Measurements from ENCODE around the gene CRACR2B. TPM values are rescaled to one million over a fixed set of nuclear protein-coding genes. Genes with fewer than 3 reads are reported as not detected.

CRACR2B gene
- total and polyA plus RNA-seq, 10 of the 15 experiments (the other 5 are each of a cell fraction or from before 2014, with no cell fraction given): 0.10 to 33.7 (median 12.7) TPM

- no peaks in the 10 kb centered on the region for H3K9me3 ChIP-seq (replicated peaks; ENCODE audit: control insufficient read depth, insufficient read depth, low read length)
- intact Hi-C loops (cut with micrococcal nuclease; ENCODE audit: unreplicated experiment): no loop called here
- no peak overlapping the region for H3K27ac ChIP-seq (ENCODE audit: control insufficient read depth, insufficient read depth)
- DNase-seq (ENCODE audit: low read depth, low spot score): no peak
- no peak for FAIRE-seq
- no peak for ATAC-seq
- ChIA-PET POLR2A (interaction anchor here (0.6 to 1.4 kb wide), 3 partner anchors 9 to 47 kb away, joined by 3 to 4 read pairs (median 3); no protein-coding TSS in a partner anchor), SMC1A (ENCODE audit: uncharacterized antibody, unreplicated experiment) (no interaction called here), CTCF (no interaction called here), RAD21 (ENCODE audit: unreplicated experiment) (interaction anchor here (0.6 kb wide), 1 partner anchor 20 kb away, joined by 3 read pairs; no protein-coding TSS in a partner anchor)
- no peak overlapping the region for H2AFZ ChIP-seq (ENCODE audit: control insufficient read depth, low read depth, low read length)
- peaks cover 2% of the 10 kb centered on the region for H3K79me2 ChIP-seq (ENCODE audit: control insufficient read depth, insufficient read depth, low read length)
- H3K27me3 ChIP-seq (replicated peaks in 1 of 2; ENCODE audit: control insufficient read depth in 2 of 2, insufficient read depth in 2 of 2, low read length in 1 of 2): no peaks in the 10 kb centered on the region; a peak in 1 of 4 replicates
- peaks cover 30% of the 10 kb centered on the region for H3K4me1 ChIP-seq (ENCODE audit: control insufficient read depth, insufficient read depth, low read length)
- 81% methylated on average over 12 of the region's 12 CpGs for WGBS (ENCODE audit: insufficient coverage, insufficient replicate concordance, low lambda C conversion rate, missing lambda C conversion rate)
- H3K4me3 ChIP-seq: no peak overlapping the region
- in situ Hi-C loops (cut with MboI): no loop called here
- BruUV-seq (replicated peaks): no TSS peak
- no peak overlapping the region for H3K4me2 ChIP-seq (ENCODE audit: control insufficient read depth, insufficient read depth)
- no peaks in the 10 kb centered on the region; a peak in 2 of 4 replicates for H3K36me3 ChIP-seq (ENCODE audit: control insufficient read depth in 2 of 2, insufficient read depth in 2 of 2, low read length in 1 of 2)
- no peak overlapping the region for H3K9ac ChIP-seq (ENCODE audit: control insufficient read depth, insufficient read depth, low read length)
- no peaks in the 10 kb centered on the region; the same call in 1 of the 2 replicates for H4K20me1 ChIP-seq (ENCODE audit: control insufficient read depth, insufficient read depth)
- TF ChIP-seq RBBP5 (conservative IDR thresholded peaks at IDR 0.05) (no peak), POLR2AphosphoS5 (IDR thresholded peaks at IDR 0.05; ENCODE audit: low read length) (peak; percentile 44; the same call in 1 of the 2 replicates)
Observed at GRCh38 chr11:825366-826226, 2.1 kb upstream of the CRACR2B start.

DNA sequence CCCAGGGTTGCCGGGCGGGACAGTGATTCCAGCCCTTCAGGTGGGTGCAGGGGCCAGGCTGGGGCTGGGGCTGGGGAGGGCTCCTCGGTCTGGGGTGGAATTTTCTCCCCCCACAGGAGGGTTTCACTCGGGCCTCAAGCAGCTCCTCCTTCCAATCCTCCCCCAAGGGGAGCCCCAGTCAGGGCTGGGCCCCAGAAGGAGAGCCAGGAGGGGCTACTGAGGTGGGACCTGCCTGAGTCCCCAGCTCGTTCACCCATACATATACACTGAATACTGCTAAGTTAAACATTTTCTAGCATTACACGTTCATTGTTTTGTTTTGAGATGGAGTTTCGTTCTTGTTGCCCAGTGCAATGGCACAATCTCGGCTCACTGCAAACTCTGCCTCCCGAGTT, 1.5 kb upstream of the CRACR2B start:
- ChIA-PET CTCF (no interaction called here), RAD21 (ENCODE audit: unreplicated experiment) (no interaction called here), SMC1A (ENCODE audit: uncharacterized antibody, unreplicated experiment) (interaction anchor here (0.6 kb wide), 1 partner anchor 15 kb away, joined by 3 read pairs; no protein-coding TSS in a partner anchor), POLR2A (interaction anchor here (0.7 kb wide), 1 partner anchor 17 kb away, joined by 3 read pairs; no protein-coding TSS in a partner anchor)
- Histone ChIP-seq H3K4me2 (ENCODE audit: control insufficient read depth, insufficient read depth) (peak overlapping the region; percentile 100), H3K79me2 (ENCODE audit: control insufficient read depth, insufficient read depth, low read length) (no peaks in the 10 kb centered on the region), H3K4me3 (peak overlapping the region; percentile 93), H3K9ac (ENCODE audit: control insufficient read depth, insufficient read depth, low read length) (no peak overlapping the region), H3K4me1 (ENCODE audit: control insufficient read depth, insufficient read depth, low read length) (peaks cover 33% of the 10 kb centered on the region), H3K36me3 (ENCODE audit: control insufficient read depth in 2 of 2, insufficient read depth in 2 of 2, low read length in 1 of 2) (no peaks in the 10 kb centered on the region; a peak in 2 of 4 replicates), H3K27ac (ENCODE audit: control insufficient read depth, insufficient read depth) (no peak overlapping the region), H4K20me1 (ENCODE audit: control insufficient read depth, insufficient read depth) (no peaks in the 10 kb centered on the region), H3K27me3 (replicated peaks in 1 of 2; ENCODE audit: control insufficient read depth in 2 of 2, insufficient read depth in 2 of 2, low read length in 1 of 2) (no peaks in the 10 kb centered on the region; a peak in 3 of 4 replicates), H3K9me3 (replicated peaks; ENCODE audit: control insufficient read depth, insufficient read depth, low read length) (no peaks in the 10 kb centered on the region), H2AFZ (ENCODE audit: control insufficient read depth, low read depth, low read length) (no peak overlapping the region)
- intact Hi-C loops (cut with micrococcal nuclease; ENCODE audit: unreplicated experiment): no loop called here
- DNase-seq (ENCODE audit: low read depth, low spot score) (no peak), ATAC-seq (peak; percentile 9), FAIRE-seq (no peak)
- in situ Hi-C loops (cut with MboI): no loop called here
- BruUV-seq (replicated peaks): no TSS peak
- 25% methylated on average over 6 of the region's 9 CpGs for WGBS (ENCODE audit: insufficient coverage, insufficient replicate concordance, low lambda C conversion rate, missing lambda C conversion rate)
- no peak for TF ChIP-seq SREBF1 (IDR thresholded peaks at IDR 0.05; ENCODE audit: low read length)
- no peak for TF ChIP-seq RCOR1 (conservative IDR thresholded peaks at IDR 0.05; ENCODE audit: low read depth, low read length)
- TF ChIP-seq, protein P1, sequence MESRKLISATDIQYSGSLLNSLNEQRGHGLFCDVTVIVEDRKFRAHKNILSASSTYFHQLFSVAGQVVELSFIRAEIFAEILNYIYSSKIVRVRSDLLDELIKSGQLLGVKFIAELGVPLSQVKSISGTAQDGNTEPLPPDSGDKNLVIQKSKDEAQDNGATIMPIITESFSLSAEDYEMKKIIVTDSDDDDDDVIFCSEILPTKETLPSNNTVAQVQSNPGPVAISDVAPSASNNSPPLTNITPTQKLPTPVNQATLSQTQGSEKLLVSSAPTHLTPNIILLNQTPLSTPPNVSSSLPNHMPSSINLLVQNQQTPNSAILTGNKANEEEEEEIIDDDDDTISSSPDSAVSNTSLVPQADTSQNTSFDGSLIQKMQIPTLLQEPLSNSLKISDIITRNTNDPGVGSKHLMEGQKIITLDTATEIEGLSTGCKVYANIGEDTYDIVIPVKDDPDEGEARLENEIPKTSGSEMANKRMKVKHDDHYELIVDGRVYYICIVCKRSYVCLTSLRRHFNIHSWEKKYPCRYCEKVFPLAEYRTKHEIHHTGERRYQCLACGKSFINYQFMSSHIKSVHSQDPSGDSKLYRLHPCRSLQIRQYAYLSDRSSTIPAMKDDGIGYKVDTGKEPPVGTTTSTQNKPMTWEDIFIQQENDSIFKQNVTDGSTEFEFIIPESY (IDR thresholded peaks at IDR 0.05): no peak
- no peak for TF ChIP-seq EP300 (IDR thresholded peaks at IDR 0.05; ENCODE audit: borderline replicate concordance in 1 of 2, control insufficient read depth in 1 of 2, low read depth in 2 of 2, low read length in 2 of 2)
- no peak for TF ChIP-seq RELA (IDR thresholded peaks at IDR 0.05; ENCODE audit: borderline replicate concordance, partially characterized antibody)
- no peak for TF ChIP-seq MYB (IDR thresholded peaks at IDR 0.05; ENCODE audit: borderline replicate concordance, low read depth, low read length)
- TF ChIP-seq ASH2L (IDR thresholded peaks at IDR 0.05; ENCODE audit: borderline replicate concordance, low read depth): no peak
- TF ChIP-seq MTA3 (IDR thresholded peaks at IDR 0.05; ENCODE audit: borderline replicate concordance, low read length): no peak
- TF ChIP-seq BMI1 (IDR thresholded peaks at IDR 0.05; ENCODE audit: borderline replicate concordance): no peak
